ENCODE measurements around the gene KRTAP1-1.
"Not testable (repeated sequence)": the region's sequence is repeated elsewhere in the genome, so short reads cannot be mapped to it uniquely, and the experiment has no call there.

The KRTAP1-1 gene

DNA sequence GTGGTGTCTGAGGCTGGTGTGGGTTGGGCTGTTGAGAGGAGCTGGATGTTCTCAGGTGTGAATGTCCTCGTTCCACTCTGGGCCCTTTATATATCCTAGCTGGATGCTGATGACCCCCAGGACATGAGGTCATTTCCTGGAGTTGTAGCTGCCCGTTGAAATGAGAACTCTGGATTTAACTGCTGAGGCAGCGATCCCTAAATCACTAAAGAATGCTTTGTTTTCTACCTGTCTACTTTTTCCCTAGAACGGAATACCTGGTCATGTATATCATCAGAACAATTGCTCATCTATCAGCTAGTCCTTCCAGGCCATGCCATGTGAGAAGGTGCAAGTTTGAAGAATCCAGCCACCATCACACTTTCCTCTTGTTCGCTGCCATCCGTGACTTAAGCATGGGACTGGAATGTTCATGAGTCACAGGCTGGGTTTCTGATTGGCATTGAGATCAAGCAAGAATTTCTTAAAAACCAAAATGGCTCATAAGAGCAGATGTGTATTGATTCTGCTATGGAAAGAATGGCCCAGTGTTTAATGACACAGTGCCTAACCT lies 18.9 kb upstream of the KRTAP1-1 start, which contains the start of gene KRTAP2-3:
Gene KRTAP2-3 (minus strand): TSS at position 63 of the 553 bp plus-strand sequence. CDS start 64 bp downstream, outside the sequence.
- Histone ChIP-seq H3K79me2 (ENCODE audit: insufficient read depth, low read length) (no peaks in the 10 kb centered on the region), H3K9me2 (replicated peaks; ENCODE audit: insufficient read depth, low read length) (no peaks in the 10 kb centered on the region), H3K9ac (ENCODE audit: low read length) (no peak within 1 kb of the TSS), H4K20me1 (ENCODE audit: low read depth, low read length) (no peaks in the 10 kb centered on the region), H3K27me3 (ENCODE audit: low read length) (no peaks in the 10 kb centered on the region), H3K4me2 (ENCODE audit: low read depth, low read length, poor library complexity, severe bottlenecking) (no peak within 1 kb of the TSS), H3K36me3 (ENCODE audit: low read length) (no peaks in the 10 kb centered on the region), H3K9me3 (ENCODE audit: insufficient read depth, low read length) (no peaks in the 10 kb centered on the region), H3K27ac (ENCODE audit: low read depth, low read length) (no peak within 1 kb of the TSS), H2AFZ (ENCODE audit: low read depth, low read length, severe bottlenecking) (no peak within 1 kb of the TSS), H3F3A (ENCODE audit: insufficient read depth) (no peaks in the 10 kb centered on the region), H3K4me3 (ENCODE audit: insufficient read depth, low read length, poor library complexity, severe bottlenecking) (no peak within 1 kb of the TSS)
- no peak for TF ChIP-seq EZH2phosphoT487 (conservative IDR thresholded peaks at IDR 0.05; ENCODE audit: low read length)
- TF ChIP-seq, protein P1, sequence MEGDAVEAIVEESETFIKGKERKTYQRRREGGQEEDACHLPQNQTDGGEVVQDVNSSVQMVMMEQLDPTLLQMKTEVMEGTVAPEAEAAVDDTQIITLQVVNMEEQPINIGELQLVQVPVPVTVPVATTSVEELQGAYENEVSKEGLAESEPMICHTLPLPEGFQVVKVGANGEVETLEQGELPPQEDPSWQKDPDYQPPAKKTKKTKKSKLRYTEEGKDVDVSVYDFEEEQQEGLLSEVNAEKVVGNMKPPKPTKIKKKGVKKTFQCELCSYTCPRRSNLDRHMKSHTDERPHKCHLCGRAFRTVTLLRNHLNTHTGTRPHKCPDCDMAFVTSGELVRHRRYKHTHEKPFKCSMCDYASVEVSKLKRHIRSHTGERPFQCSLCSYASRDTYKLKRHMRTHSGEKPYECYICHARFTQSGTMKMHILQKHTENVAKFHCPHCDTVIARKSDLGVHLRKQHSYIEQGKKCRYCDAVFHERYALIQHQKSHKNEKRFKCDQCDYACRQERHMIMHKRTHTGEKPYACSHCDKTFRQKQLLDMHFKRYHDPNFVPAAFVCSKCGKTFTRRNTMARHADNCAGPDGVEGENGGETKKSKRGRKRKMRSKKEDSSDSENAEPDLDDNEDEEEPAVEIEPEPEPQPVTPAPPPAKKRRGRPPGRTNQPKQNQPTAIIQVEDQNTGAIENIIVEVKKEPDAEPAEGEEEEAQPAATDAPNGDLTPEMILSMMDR (IDR thresholded peaks at IDR 0.05; ENCODE audit: insufficient read depth, low read length, poor library complexity, severe bottlenecking) = no peak

DNA sequence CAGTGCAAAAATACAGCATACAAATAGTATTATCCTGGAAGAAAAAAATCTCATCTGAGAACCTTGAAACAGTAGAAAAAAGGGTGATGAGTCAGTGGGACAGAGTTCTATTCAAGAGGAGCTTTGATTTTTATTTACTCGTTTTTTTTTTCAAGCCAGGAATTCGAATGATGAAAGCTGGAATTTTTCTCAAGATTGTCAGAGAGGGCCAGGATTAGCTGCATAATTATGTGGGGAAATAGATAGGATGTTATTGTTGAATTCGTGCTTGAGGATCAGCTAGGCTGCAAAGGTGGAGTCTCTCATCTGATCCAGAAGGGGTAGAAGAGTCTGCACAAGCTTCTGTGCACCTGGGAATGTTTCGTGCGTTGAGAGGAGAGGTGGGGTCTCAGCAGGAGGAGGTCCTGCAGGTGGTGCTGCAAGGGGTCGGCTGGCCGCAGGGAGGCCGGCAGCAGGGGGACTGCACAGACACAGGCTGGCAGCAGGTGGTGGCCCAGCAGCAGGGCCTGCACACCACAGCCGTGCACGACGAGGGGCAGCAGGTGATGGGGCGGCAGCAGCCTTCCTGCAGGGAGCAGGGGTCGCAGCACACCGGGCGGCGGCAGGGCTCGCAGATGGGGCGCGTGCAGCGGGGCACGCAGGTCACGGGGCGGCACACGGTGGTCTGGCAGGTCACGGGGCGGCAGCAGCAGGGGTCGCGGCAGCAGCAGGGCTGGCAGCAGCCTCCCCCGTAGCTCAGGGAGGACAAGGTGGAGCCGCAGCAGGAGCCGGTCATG lies 18.2 kb upstream of the KRTAP1-1 start:
- H3K4me2 ChIP-seq (ENCODE audit: low read depth, low read length, poor library complexity, severe bottlenecking); H3K9me2 ChIP-seq (replicated peaks; ENCODE audit: insufficient read depth, low read length); H3F3A ChIP-seq (ENCODE audit: insufficient read depth); H3K27ac ChIP-seq (ENCODE audit: low read depth, low read length); H3K9ac ChIP-seq (ENCODE audit: low read length); H3K27me3 ChIP-seq (ENCODE audit: low read length); H2AFZ ChIP-seq (ENCODE audit: low read depth, low read length, severe bottlenecking); H3K36me3 ChIP-seq (ENCODE audit: low read length); H3K9me3 ChIP-seq (ENCODE audit: insufficient read depth, low read length); H4K20me1 ChIP-seq (ENCODE audit: low read depth, low read length); H3K79me2 ChIP-seq (ENCODE audit: insufficient read depth, low read length); H3K4me3 ChIP-seq (ENCODE audit: insufficient read depth, low read length, poor library complexity, severe bottlenecking): not testable (repeated sequence)

DNA sequence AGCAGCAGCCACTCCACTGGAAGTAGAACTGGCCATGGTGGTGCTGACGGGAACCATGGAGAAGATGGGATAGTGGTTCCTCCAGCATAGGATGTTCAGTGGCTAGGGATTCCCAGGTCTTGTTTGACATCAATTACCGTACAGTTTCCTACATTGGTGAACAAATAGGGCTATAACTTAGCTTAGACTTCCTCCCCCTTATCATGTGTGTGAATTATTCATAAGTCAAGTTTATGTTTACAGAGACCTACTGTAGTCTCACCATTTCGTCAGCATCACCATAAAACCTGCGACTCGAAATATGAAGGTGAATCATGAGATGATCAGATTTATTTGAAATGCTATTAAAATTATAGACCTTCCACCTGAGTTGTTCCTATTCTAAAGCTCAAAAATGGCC lies 17.5 kb upstream of the KRTAP1-1 start:
- H3K79me2 ChIP-seq (ENCODE audit: insufficient read depth, low read length) = no peaks in the 10 kb centered on the region
- no peaks in the 10 kb centered on the region for H3K9me2 ChIP-seq (replicated peaks; ENCODE audit: insufficient read depth, low read length)
- H3F3A ChIP-seq (ENCODE audit: insufficient read depth) = no peaks in the 10 kb centered on the region
- no peak overlapping the region for H3K9ac ChIP-seq (ENCODE audit: low read length)
- no peaks in the 10 kb centered on the region for H3K27me3 ChIP-seq (ENCODE audit: low read length)
- H3K4me2 ChIP-seq (ENCODE audit: low read depth, low read length, poor library complexity, severe bottlenecking) = no peak overlapping the region
- H3K27ac ChIP-seq (ENCODE audit: low read depth, low read length) = no peak overlapping the region
- no peak overlapping the region for H3K4me3 ChIP-seq (ENCODE audit: insufficient read depth, low read length, poor library complexity, severe bottlenecking)
- no peak for TF ChIP-seq EZH2phosphoT487 (conservative IDR thresholded peaks at IDR 0.05; ENCODE audit: low read length)
- TF ChIP-seq, protein P1 (IDR thresholded peaks at IDR 0.05; ENCODE audit: insufficient read depth, low read length, poor library complexity, severe bottlenecking) = no peak
- H2AFZ ChIP-seq (ENCODE audit: low read depth, low read length, severe bottlenecking) = no peak overlapping the region
- no peaks in the 10 kb centered on the region for H3K36me3 ChIP-seq (ENCODE audit: low read length)
- no peaks in the 10 kb centered on the region for H4K20me1 ChIP-seq (ENCODE audit: low read depth, low read length)
- H3K9me3 ChIP-seq (ENCODE audit: insufficient read depth, low read length) = no peaks in the 10 kb centered on the region

DNA sequence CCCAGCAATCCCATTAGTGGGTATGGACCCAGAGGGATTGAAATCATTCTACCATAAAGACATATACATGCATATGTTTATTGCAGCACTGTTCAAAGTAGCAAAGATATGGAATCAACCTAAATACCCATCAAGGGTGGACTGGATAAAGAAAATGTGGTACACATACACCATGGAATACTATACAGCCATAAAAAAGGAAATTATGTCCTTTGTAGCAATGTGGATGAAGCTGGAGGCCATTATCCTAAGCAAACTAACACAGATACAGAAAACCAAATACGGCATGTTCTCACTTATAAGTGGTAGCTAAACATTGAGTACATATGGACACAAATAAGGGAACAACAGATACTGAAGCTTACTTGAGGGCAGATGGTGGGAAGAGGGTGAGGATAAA lies 16.3 kb upstream of the KRTAP1-1 start:
- H3K9me3 ChIP-seq (ENCODE audit: insufficient read depth, low read length) = no peaks in the 10 kb centered on the region
- H3K4me3 ChIP-seq (ENCODE audit: insufficient read depth, low read length, poor library complexity, severe bottlenecking) = no peak overlapping the region
- no peak overlapping the region for H3K9ac ChIP-seq (ENCODE audit: low read length)
- no peaks in the 10 kb centered on the region for H3F3A ChIP-seq (ENCODE audit: insufficient read depth)
- H4K20me1 ChIP-seq (ENCODE audit: low read depth, low read length) = no peaks in the 10 kb centered on the region
- no peaks in the 10 kb centered on the region for H3K9me2 ChIP-seq (replicated peaks; ENCODE audit: insufficient read depth, low read length)
- H3K36me3 ChIP-seq (ENCODE audit: low read length) = no peaks in the 10 kb centered on the region
- H2AFZ ChIP-seq (ENCODE audit: low read depth, low read length, severe bottlenecking) = no peak overlapping the region
- no peaks in the 10 kb centered on the region for H3K79me2 ChIP-seq (ENCODE audit: insufficient read depth, low read length)
- H3K27ac ChIP-seq (ENCODE audit: low read depth, low read length) = no peak overlapping the region
- no peaks in the 10 kb centered on the region for H3K27me3 ChIP-seq (ENCODE audit: low read length)
- H3K4me2 ChIP-seq (ENCODE audit: low read depth, low read length, poor library complexity, severe bottlenecking) = no peak overlapping the region
- TF ChIP-seq, protein P1 (IDR thresholded peaks at IDR 0.05; ENCODE audit: insufficient read depth, low read length, poor library complexity, severe bottlenecking) = no peak
- no peak for TF ChIP-seq EZH2phosphoT487 (conservative IDR thresholded peaks at IDR 0.05; ENCODE audit: low read length)

DNA sequence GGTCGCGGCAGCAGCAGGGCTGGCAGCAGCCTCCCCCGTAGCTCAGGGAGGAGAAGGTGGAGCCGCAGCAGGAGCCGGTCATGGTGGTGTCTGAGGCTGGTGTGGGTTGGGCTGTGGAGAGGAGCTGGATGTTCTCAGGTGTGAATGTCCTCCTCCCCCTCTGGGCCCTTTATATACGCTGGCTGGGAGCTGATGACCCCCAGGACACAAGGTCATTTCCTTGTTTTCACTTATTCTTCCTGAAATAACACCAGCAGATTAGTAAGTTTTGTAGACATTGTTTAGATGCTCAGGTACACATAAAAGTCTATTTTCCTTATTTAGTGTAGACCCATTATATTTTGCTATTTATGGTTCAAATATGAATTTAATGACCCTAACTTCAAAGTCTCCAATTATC lies 13.9 kb upstream of the KRTAP1-1 start, which contains the start of gene KRTAP2-2:
Gene KRTAP2-2 (minus strand): TSS at position 101 of the 400 bp plus-strand sequence. CDS start 19 bp downstream, at position 82.
- not testable (repeated sequence) for H4K20me1 ChIP-seq (ENCODE audit: low read depth, low read length); H3K79me2 ChIP-seq (ENCODE audit: insufficient read depth, low read length); H3K9ac ChIP-seq (ENCODE audit: low read length); H3K4me2 ChIP-seq (ENCODE audit: low read depth, low read length, poor library complexity, severe bottlenecking); H2AFZ ChIP-seq (ENCODE audit: low read depth, low read length, severe bottlenecking); H3K4me3 ChIP-seq (ENCODE audit: insufficient read depth, low read length, poor library complexity, severe bottlenecking); H3K9me2 ChIP-seq (replicated peaks; ENCODE audit: insufficient read depth, low read length); H3K27ac ChIP-seq (ENCODE audit: low read depth, low read length); H3K9me3 ChIP-seq (ENCODE audit: insufficient read depth, low read length); H3F3A ChIP-seq (ENCODE audit: insufficient read depth); H3K36me3 ChIP-seq (ENCODE audit: low read length); H3K27me3 ChIP-seq (ENCODE audit: low read length)

All from SU-DHL-6 (cell line).